Superior temporal gyrus (tissue), 1 donor: ENCODE results near the gene SLC22A12.
"Not testable (repeated sequence)": the region's sequence is repeated elsewhere in the genome, so short reads cannot be mapped to it uniquely, and the experiment has no call there.

Source experiments
- DNase-seq: peaks from one replicate; pipeline ENCODE4 v3.0.0-alpha.2; 2016; ENCODE audit errors: extremely low spot score

SLC22A12 gene

GRCh38 chr11:64585150-64585549 lies 5.9 kb upstream of the SLC22A12 start:
- no peak for DNase-seq

DNA sequence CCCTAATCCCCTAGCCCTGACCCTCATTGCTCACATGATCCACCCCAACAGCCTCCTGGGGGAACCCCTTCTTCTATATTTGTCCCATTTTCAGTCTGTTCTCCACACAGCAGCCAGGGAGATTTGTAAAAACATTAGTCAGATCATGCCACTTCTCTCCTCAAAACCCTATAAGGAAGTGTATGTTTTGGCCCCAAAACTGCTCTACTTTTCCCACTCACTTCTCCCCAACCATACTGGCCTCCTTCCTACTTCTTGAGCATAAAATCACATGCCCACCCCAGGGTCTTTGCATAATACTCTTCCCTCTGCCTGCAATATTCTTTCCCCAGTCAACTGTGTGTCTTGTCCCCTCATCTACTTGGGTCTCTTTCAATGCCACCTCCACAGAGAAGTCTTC lies 4.7 kb upstream of the SLC22A12 start:
- no peak for DNase-seq

- no peak for DNase-seq
Observed at GRCh38 chr11:64588701-64589100, 2.3 kb upstream of the SLC22A12 start.

- no peak for DNase-seq
Observed at GRCh38 chr11:64591257-64592233, 525 bp downstream of the SLC22A12 start.

DNA sequence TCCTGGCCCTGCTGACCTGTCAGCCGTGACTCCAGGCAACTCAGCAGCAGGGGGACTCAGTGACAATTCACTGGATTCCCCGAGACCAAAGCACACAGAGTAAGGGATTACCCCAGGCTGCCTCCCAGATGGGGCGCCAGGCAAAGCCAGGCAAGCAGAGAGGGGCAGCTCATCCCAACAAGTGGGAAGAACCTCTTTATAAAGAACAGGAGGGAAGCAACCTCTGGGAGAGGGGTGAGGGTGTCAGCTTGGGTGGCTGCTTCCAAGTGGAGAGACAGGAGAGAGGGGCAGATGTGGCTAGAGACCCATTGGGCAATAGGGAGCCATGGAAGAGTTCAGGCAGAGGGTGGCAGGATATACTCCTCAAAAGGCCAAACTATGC lies 1.2 kb downstream of the SLC22A12 start:
- DNase-seq, result no peak

DNA sequence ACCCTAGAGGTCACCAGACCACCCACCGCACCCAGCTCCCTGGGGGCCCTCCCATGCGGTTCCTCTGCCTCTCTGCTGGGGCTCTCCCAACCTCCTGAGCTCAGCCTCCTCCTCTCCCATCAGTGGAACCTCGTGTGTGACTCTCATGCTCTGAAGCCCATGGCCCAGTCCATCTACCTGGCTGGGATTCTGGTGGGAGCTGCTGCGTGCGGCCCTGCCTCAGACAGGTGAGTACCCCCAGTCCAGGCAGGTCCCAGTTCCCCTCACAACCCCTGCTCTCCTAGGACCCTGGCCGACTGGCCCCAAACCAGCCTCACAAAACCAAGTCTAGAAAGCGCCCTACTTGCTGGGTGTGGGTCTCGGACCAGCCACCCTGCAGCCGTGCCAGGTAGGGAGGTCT lies 1.6 kb downstream of the SLC22A12 start:
- no peak for DNase-seq

DNA sequence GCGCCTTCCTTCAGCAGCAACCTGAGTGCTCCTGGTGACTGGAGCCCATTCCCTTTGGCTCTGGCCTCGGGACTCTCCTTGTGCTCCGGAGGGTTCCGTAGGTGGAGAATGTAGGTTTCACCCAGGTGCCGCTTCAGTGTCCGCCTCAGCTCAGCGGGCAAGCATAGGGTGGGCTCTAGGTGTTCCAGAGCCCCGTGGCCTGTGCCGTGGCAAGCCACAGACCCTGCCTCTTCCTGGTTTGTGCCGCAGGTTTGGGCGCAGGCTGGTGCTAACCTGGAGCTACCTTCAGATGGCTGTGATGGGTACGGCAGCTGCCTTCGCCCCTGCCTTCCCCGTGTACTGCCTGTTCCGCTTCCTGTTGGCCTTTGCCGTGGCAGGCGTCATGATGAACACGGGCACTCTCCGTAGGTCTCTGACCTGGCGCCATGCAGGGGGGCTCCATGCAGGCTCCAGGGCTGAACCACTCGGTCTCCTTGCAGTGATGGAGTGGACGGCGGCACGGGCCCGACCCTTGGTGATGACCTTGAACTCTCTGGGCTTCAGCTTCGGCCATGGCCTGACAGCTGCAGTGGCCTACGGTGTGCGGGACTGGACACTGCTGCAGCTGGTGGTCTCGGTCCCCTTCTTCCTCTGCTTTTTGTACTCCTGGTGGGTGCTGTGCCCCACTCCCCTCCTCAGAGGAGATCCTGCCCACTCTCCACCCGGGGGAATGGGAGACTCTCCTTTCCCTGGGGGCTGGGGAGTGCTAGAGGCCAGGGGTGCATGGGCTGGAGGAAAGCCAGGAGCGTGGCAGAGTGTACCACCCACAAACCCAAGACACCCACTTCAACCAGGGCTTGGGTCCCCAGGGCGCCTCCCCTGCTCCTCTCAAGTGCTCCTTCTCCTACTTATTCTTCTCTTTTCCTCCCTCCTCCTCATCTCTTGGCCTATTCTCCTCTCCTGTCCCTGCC lies 2.4 kb downstream of the SLC22A12 start:
- DNase-seq, result no peak

DNA sequence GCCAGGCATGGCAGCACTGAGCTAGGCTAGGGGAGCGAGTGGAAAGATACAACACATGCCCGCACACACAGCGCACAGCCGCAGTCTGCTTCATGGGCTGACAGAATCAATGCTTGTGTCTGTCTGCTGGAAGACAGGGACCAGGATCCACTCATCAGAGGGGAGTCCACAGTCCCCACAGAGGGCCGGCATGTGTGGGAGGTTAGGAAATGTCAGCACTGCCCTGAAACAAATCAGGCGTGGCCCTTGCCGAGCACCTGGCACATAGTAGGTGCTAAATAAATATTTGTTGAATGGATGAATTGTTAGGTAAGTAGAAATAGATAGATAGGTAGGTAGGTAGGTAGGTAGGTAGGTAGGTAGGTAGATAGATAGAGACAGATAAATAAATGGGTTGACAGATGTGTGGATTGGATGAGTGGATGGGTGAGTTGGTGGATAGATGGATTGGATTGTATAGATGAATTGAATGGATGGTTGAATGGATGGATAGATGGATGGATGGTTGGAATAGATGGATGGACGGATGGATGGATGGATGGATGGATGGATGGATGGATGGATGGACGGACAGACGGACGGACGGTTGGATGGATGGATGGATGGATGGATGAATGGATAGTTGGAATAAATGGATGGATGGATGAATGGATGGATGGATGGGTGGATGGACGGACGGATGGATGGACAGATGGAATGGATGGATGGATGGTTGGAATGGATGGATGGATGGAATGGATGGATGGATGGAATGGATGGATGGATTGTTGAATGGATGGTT lies 3.3 kb downstream of the SLC22A12 start:
- DNase-seq, result no peak

- DNase-seq, result not testable (repeated sequence)
Observed at GRCh38 chr11:64595922-64596321, 4.9 kb downstream of the SLC22A12 start.

GRCh38 chr11:64597671-64598101 lies 6.7 kb downstream of the SLC22A12 start:
- no peak for DNase-seq

DNA sequence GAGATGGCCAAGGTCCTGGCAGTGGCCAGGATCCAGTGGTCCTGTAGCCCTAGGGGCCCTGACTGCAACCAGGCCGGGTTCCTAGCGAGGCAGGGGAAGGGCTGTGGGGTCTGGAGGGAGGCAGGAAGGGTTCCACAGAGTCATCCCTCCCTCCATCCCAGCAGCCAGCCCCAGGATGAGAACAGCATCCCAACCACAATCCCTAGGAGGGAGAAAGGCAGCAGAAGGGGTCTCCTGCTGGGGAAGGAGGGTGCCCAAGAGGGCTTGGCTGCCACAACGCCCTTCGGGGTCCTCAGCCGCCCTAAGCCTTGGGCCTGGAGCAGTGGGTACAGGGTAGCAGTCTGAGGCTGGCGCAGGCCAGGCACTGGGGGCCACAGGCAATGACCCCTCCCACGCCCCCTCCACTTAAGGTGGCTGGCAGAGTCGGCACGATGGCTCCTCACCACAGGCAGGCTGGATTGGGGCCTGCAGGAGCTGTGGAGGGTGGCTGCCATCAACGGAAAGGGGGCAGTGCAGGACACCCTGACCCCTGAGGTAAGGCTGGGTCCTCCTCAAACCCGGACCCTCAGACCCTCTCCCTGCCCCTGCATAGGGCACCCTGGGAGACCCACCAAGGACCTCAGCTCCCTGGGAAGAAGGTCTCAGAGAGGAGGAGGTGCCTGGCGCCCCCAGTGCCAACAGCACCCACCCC lies 7.2 kb downstream of the SLC22A12 start:
- no peak for DNase-seq

DNA sequence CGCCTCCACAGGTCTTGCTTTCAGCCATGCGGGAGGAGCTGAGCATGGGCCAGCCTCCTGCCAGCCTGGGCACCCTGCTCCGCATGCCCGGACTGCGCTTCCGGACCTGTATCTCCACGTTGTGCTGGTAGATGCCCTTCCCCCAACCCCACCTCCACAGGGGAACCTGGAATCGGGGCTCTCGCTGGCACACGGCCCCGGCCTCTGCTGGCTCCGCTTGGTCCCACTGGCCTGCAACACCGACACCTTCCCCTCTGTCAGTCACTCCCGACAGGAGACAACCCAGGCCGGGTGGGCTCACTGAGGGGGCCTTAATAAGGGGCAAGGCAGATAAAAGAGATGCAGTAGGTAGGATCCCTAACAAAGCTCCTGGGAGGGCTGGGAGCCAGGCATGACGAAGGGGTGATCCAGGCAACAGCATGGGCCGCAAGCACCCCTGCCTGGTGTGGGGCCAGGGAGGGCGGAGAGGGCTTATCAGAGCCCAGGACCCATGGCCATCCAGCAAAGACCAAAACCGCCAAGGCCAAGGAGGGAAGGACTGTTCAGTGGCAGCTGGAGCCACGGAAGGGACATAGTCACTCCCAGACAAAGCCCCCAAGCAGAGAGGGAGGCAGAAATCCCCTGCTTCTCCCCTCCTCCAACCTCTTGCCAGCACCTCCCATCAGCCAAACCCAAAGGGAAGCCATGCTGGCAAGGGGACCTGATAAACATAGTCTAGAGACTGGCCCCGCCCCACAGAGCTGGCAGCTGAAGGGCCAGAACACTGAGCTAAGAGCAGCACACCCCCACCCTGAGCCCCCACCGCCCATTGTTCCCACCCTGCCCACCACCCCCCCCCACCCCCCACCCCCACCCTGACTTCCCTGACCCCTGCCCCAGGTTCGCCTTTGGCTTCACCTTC lies 8.0 kb downstream of the SLC22A12 start:
- no peak for DNase-seq

- no peak for DNase-seq
Observed at GRCh38 chr11:64599698-64600211, 8.7 kb downstream of the SLC22A12 start.

GRCh38 chr11:64600281-64600992 lies 9.4 kb downstream of the SLC22A12 start:
- DNase-seq, result no peak

- no peak for DNase-seq
Observed at GRCh38 chr11:64601605-64602465, 10.8 kb downstream of the SLC22A12 start.

DNA sequence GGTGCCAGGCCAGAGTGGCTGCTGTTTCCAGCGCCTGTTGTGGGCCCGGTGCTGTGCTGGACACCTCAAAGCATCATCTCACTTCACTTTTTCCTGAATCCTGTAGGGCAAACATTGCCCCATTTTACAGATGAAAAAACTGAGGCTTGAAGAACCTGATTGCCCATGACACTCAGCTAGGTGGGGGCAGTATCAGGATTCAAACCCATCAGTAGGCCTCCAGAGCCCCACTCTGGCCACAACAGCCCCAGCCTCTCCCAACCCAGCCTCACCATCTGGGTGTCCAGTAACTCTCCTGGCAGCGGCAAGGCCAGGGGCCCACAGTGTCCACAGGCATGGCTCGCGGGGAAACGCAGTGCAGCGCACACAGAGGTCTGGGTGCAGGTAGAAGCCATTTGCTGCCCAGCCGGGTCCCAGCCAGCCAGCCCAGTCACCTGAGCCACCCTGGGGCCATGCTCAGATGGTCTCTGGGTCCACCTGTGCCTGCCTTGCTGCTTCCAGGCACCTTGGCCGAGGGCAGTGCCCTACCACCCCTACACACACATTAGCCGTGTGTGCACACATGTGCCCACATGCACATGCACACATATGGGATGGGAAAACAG lies 11.5 kb downstream of the SLC22A12 start:
- DNase-seq, result no peak

DNA sequence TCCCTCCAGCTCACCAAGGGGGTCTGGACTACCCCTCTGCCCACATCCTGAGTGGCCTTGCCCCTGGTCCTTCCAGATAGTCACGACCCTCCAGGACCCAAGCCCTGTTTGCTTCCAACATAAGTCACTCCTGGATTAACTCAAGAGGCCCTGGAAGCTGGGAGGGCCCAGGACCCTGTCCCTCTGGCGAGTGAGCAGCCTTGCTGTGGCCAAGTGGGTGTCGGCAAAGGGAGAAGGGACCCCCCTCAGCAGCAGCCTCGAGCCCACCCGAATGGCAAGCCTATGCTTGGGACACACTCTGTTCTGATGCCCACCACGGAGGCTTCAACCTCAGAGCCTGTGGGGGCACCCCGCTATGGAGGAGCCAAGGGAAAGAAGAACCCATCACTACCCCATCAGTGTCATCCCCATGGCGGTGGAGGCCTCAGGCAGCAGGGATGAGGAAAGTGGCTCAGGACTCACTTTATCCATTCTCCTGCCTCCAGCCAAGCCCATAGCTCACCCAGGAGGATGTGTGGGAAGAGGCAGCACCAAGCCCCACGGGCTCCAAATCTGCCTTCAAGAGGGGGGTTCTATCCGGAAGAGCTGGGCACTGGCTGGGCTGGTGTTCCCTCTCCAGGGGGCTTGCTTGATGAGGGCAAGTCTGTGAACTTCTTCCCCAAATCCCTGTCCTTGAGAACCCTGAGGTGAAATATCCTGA lies 12.5 kb downstream of the SLC22A12 start:
- no peak for DNase-seq
